GM12801 (cell line): ENCODE measurements around the gene NDUFA7.

ENCODE experiments used
- TF ChIP-seq, protein P1 (sequence below): IDR thresholded peaks from one replicate; pipeline ENCODE4 v1.5.1; 2011; ENCODE audit warnings: control low read depth; ENCODE audit not compliant: insufficient read length; ENCODE audit errors: extremely low read depth

Gene NDUFA7

GRCh38 chr19:8321067-8321985 is at the start of gene NDUFA7, which contains the start of gene RPS28:
TSS of gene NDUFA7 (minus strand) at chr19:8321375. CDS start at chr19:8321358, 17 bp downstream.
TSS of gene RPS28 (plus strand) at chr19:8321496. CDS start at chr19:8321531, 35 bp downstream.
- TF ChIP-seq, protein P1, sequence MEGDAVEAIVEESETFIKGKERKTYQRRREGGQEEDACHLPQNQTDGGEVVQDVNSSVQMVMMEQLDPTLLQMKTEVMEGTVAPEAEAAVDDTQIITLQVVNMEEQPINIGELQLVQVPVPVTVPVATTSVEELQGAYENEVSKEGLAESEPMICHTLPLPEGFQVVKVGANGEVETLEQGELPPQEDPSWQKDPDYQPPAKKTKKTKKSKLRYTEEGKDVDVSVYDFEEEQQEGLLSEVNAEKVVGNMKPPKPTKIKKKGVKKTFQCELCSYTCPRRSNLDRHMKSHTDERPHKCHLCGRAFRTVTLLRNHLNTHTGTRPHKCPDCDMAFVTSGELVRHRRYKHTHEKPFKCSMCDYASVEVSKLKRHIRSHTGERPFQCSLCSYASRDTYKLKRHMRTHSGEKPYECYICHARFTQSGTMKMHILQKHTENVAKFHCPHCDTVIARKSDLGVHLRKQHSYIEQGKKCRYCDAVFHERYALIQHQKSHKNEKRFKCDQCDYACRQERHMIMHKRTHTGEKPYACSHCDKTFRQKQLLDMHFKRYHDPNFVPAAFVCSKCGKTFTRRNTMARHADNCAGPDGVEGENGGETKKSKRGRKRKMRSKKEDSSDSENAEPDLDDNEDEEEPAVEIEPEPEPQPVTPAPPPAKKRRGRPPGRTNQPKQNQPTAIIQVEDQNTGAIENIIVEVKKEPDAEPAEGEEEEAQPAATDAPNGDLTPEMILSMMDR, result no peak

- TF ChIP-seq, protein P1, result no peak
Measured at GRCh38 chr19:8370176-8371010, 49.2 kb upstream of the NDUFA7 start.

DNA sequence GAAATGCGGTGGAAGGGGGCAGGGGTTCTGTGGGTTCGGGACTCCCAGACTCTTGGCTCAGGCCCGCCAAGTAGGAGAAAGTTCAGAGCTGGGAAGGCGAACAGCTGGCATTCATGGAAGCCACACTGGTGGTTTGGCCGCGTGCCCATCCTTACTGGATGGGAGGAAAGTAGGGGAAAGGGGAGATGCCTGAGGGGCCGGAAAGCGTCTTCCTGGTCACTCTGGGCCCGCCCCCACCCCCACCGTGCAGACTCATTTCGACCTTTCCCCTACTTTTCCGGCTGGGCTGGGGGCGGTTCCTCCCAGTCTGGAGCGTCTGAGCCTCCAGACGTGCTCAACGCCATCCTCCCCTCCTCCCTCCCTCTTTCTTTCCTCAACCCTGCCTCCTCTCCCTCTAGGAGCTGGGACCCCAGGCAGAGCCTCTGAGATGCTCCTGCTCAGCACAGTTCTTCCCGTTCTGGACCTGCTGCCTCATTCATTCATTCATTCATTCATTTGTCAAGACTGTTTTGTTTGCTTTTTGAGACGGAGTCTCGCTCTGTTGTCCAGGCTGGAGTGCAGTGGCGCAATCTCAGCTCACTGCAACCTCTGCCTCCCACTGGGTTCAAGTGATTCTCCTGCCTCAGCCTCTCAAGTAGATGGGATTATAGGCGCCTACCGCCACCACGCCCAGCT is 46.3 kb upstream of the NDUFA7 start:
- TF ChIP-seq, protein P1, result no peak

DNA sequence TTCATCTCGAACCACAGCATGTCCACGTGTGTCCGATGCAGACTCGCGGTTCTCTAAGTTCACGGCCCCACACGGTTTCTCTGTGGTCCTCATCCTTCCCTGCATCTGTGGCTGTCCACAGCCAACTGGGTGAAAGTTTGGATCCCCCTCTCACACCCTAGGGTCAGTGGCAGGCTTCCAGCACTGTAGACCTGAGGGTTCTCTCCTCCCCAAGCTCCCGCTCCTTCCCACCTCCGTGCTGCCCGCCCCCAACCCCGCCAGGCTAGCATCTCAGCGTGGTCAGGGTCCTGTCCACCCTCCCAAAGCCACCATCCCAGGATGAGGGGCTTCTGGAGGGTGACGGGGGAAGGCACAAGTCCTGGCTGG is 45.8 kb upstream of the NDUFA7 start:
- TF ChIP-seq, protein P1, result no peak

DNA sequence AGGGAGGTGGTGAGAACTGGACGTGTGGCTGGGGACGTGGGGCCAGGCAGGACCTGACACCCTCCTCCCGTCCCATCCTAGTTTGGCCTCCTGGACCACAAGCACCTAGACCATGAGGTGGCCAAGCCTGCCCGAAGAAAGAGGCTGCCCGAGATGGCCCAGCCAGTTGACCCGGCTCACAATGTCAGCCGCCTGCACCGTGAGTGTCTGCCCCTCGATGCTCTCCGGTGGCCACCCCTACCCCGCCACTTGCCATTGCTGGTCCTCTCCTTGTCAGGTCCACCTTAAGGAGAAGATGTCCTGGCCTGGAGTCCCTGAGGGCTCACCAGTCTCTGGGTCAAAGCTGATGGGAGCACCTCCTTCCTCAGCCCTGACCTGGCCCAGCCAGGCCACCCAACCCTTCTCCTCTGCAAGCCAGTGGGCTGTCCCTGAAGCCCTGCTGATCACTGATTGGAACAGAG is 45.0 kb upstream of the NDUFA7 start:
- TF ChIP-seq, protein P1, result no peak

- TF ChIP-seq, protein P1, result no peak
Measured at GRCh38 chr19:8363803-8364771, 42.9 kb upstream of the NDUFA7 start, which contains the start of gene ANGPTL4. TSS of gene ANGPTL4 (plus strand) at chr19:8364155. CDS start at chr19:8364322, 167 bp downstream.
